H1 (cell line): ENCODE measurements around the gene WDR77. TPM values are rescaled to one million over a fixed set of nuclear protein-coding genes. Genes with fewer than 3 reads are reported as not detected.
A peak's percentile ranks its signal among the peaks of the same experiment; 100 is the strongest.

Experiments used
- CTCF ChIA-PET: fragments of 300-600 bp; sonication (Branson Sonifier 250); formaldehyde crosslinking; loops from one replicate; lab custom pipeline; 2021; ENCODE audit not compliant: partially characterized antibody; lab: Charles Lee
- POLR2A ChIA-PET: fragments of 300-600 bp; sonication (Branson Sonifier 250); formaldehyde crosslinking; loops from one replicate; lab custom pipeline; 2021; ENCODE audit warnings: inconsistent platforms; ENCODE audit not compliant: partially characterized antibody; lab: Charles Lee
- DNase-seq, 2 experiments: peaks; one replicate each; pipeline versions ENCODE4 v3.0.0 to v3.0.0-alpha.2; 2010 to 2022; ENCODE audit warnings: low spot score in 2 of 2, low read depth in 1 of 2, mixed read lengths in 1 of 2
- FAIRE-seq: peaks from 2 replicates; lab custom pipeline; 2011; peaks lifted over from hg19 to GRCh38; lab: Jason Lieb, UNC
- H2AFZ ChIP-seq: 2 replicates; pipeline ENCODE4 v1.8.1; 2012; ENCODE audit warnings: low read length, inconsistent platforms
- H2AK5ac ChIP-seq: 2 replicates; pipeline ENCODE4 v1.6.1; 2013; ENCODE audit warnings: low read depth, low read length
- H2BK120ac ChIP-seq: replicated peaks from 2 replicates; pipeline ENCODE3; 2013; ENCODE audit warnings: low read depth, low read length, inconsistent platforms
- H2BK12ac ChIP-seq: 2 replicates; pipeline ENCODE4 v1.6.1; 2013; ENCODE audit warnings: low read depth, low read length
- H2BK15ac ChIP-seq: 2 replicates; pipeline ENCODE4 v1.6.1; 2013; ENCODE audit warnings: low read length
- H2BK20ac ChIP-seq: 2 replicates; pipeline ENCODE4 v1.6.1; 2013; ENCODE audit warnings: low read length
- H2BK5ac ChIP-seq: 2 replicates; pipeline ENCODE4 v1.6.1; 2013; ENCODE audit warnings: low read depth, low read length
- H3K14ac ChIP-seq: 2 replicates; pipeline ENCODE4 v1.6.1; 2013; ENCODE audit warnings: inconsistent platforms; ENCODE audit not compliant: insufficient read length
- H3K18ac ChIP-seq: 2 replicates; pipeline ENCODE4 v1.6.1; 2013; ENCODE audit warnings: low read length; ENCODE audit errors: extremely low read depth
- H3K23ac ChIP-seq: 2 replicates; pipeline ENCODE4 v1.6.1; 2013; ENCODE audit warnings: inconsistent platforms; ENCODE audit not compliant: insufficient read length
- H3K23me2 ChIP-seq: 2 replicates; pipeline ENCODE4 v1.6.1; 2013; ENCODE audit warnings: low read depth, low read length
- H3K27ac ChIP-seq: 2 replicates; pipeline ENCODE4 v1.6.1; 2011; ENCODE audit warnings: low read depth, low read length, inconsistent platforms
- H3K27me3 ChIP-seq, 4 experiments: replicated peaks in 1 of 4; 1 replicate in 1 of 4; 2 replicates in 3 of 4; pipeline versions ENCODE4 v1.6.1 to v1.8.1; 2011 to 2013; ENCODE audit warnings: low read length in 3 of 4, mild to moderate bottlenecking in 3 of 4, inconsistent platforms in 2 of 4, mixed read lengths in 2 of 4, moderate library complexity in 1 of 4; ENCODE audit not compliant: control insufficient read depth in 3 of 4, insufficient read depth in 3 of 4; ENCODE audit errors: extremely low read depth in 1 of 4
- H3K36me3 ChIP-seq, 4 experiments: 2 replicates each; pipeline versions ENCODE4 v1.6.1 to v1.8.1; 2011 to 2013; ENCODE audit warnings: mild to moderate bottlenecking in 4 of 4, low read length in 3 of 4, moderate library complexity in 2 of 4, control low read depth in 1 of 4, inconsistent platforms in 1 of 4; ENCODE audit not compliant: insufficient read depth in 4 of 4, control insufficient read depth in 2 of 4
- H3K4ac ChIP-seq: replicated peaks from 2 replicates; pipeline ENCODE3; 2013; ENCODE audit warnings: low read length, low read depth, mixed read lengths, inconsistent platforms; ENCODE audit not compliant: insufficient read length
- H3K4me1 ChIP-seq, 4 experiments: replicated peaks in 1 of 4; 1 replicate in 1 of 4; 2 replicates in 3 of 4; pipeline versions ENCODE4 v1.6.1 to v1.8.1; 2011 to 2013; ENCODE audit warnings: low read length in 3 of 4, inconsistent platforms in 2 of 4, mixed read lengths in 1 of 4; ENCODE audit not compliant: insufficient read depth in 4 of 4, control insufficient read depth in 3 of 4
- H3K4me2 ChIP-seq, 2 experiments: 2 replicates each; pipeline versions ENCODE4 v1.6.1 to v1.8.1; 2011 to 2013; ENCODE audit warnings: low read depth in 2 of 2, low read length in 2 of 2, control low read depth in 1 of 2, inconsistent platforms in 1 of 2, mild to moderate bottlenecking in 1 of 2; ENCODE audit not compliant: insufficient read depth in 1 of 2
- H3K4me3 ChIP-seq, 4 experiments: fragments of 200-600, 300-600 bp in 1 of 4; sonication (generic), shearing (Covaris generic), sonication (Bioruptor Twin) in 1 of 4; 2 replicates each; pipeline versions ENCODE4 v1.5.1 to v1.8.1; 2011 to 2016; ENCODE audit warnings: low read length in 4 of 4, low read depth in 3 of 4, control low read depth in 2 of 4, inconsistent platforms in 2 of 4, mild to moderate bottlenecking in 2 of 4, mixed read lengths in 1 of 4, moderate library complexity in 1 of 4; ENCODE audit not compliant: insufficient read depth in 2 of 4; ENCODE audit errors: extremely low read depth in 1 of 4
- H3K56ac ChIP-seq: replicated peaks from 2 replicates; pipeline ENCODE3; 2013; ENCODE audit warnings: low read depth, mild to moderate bottlenecking, mixed read lengths, low read length, inconsistent platforms; ENCODE audit not compliant: insufficient read length
- H3K79me1 ChIP-seq: 2 replicates; pipeline ENCODE4 v1.6.1; 2013; ENCODE audit warnings: low read depth, low read length, control low read depth
- H3K79me2 ChIP-seq, 2 experiments: 2 replicates each; pipeline versions ENCODE4 v1.6.1 to v1.8.1; 2012 to 2013; ENCODE audit warnings: low read length in 2 of 2, mild to moderate bottlenecking in 2 of 2, inconsistent platforms in 1 of 2; ENCODE audit not compliant: insufficient read depth in 2 of 2, control insufficient read depth in 1 of 2
- H3K9ac ChIP-seq, 4 experiments: replicated peaks in 1 of 4; 1 replicate in 1 of 4; 2 replicates in 3 of 4; pipeline versions ENCODE4 v1.6.1 to v1.8.1; 2011 to 2013; ENCODE audit warnings: low read depth in 3 of 4, low read length in 3 of 4, control low read depth in 2 of 4, mild to moderate bottlenecking in 2 of 4, moderate library complexity in 2 of 4, inconsistent platforms in 1 of 4; ENCODE audit errors: extremely low read depth in 1 of 4
- H3K9me3 ChIP-seq, 2 experiments: 2 replicates each; pipeline versions ENCODE4 v1.6.1 to v1.8.1; 2012 to 2013; ENCODE audit warnings: mild to moderate bottlenecking in 2 of 2, moderate library complexity in 2 of 2, control low read depth in 1 of 2, inconsistent platforms in 1 of 2, low read depth in 1 of 2, low read length in 1 of 2, mixed read lengths in 1 of 2; ENCODE audit not compliant: insufficient read depth in 2 of 2
- H4K20me1 ChIP-seq, 2 experiments: replicated peaks in 1 of 2; 2 replicates each; pipeline versions ENCODE3 to v1.8.1; 2011 to 2013; ENCODE audit warnings: inconsistent platforms in 2 of 2, low read length in 2 of 2, mild to moderate bottlenecking in 1 of 2; ENCODE audit not compliant: insufficient read depth in 2 of 2, control insufficient read depth in 1 of 2
- H4K5ac ChIP-seq: 2 replicates; pipeline ENCODE4 v1.6.1; 2013; ENCODE audit warnings: low read length, low read depth, mixed read lengths, inconsistent platforms; ENCODE audit not compliant: insufficient read length
- H4K8ac ChIP-seq: 2 replicates; pipeline ENCODE4 v1.8.0; 2013; ENCODE audit warnings: mild to moderate bottlenecking, moderate library complexity, low read length, inconsistent platforms; ENCODE audit not compliant: insufficient read depth; ENCODE audit errors: extremely low read depth
- H4K91ac ChIP-seq: replicated peaks from 2 replicates; pipeline ENCODE3; 2013; ENCODE audit warnings: low read length, mixed read lengths, inconsistent platforms; ENCODE audit not compliant: insufficient read length
- CHD2 ChIP-seq: IDR thresholded peaks from 2 replicates; pipeline ENCODE4 v1.6.1; 2012; ENCODE audit warnings: low read length, improper control_type of control experiment
- CTCF ChIP-seq, 3 experiments: IDR thresholded peaks; 1 replicate in 2 of 3; 2 replicates in 1 of 3; pipeline versions ENCODE4 v1.5.1 to v1.6.1; 2011; ENCODE audit warnings: low read length in 3 of 3, mild to moderate bottlenecking in 3 of 3, inconsistent platforms in 2 of 3, low read depth in 1 of 3, moderate library complexity in 1 of 3; ENCODE audit not compliant: insufficient read depth in 1 of 3; ENCODE audit errors: control extremely low read depth in 1 of 3
- RAD21 ChIP-seq, 2 experiments: IDR thresholded peaks in 1 of 2; conservative IDR thresholded peaks in 1 of 2; 2 replicates each; pipeline ENCODE4 v1.6.1; 2011; ENCODE audit warnings: low read depth in 2 of 2, low read length in 2 of 2, improper control_type of control experiment in 1 of 2, inconsistent platforms in 1 of 2, mild to moderate bottlenecking in 1 of 2, moderate library complexity in 1 of 2
- RNF2 ChIP-seq: fragments of 200-900, 300-1000 bp; sonication (generic); IDR thresholded peaks from 2 replicates; pipeline ENCODE4 v1.7.1; 2016; ENCODE audit warnings: borderline replicate concordance, low read depth, mild to moderate bottlenecking, antibody characterized with exemption, low read length; ENCODE audit not compliant: poor library complexity, severe bottlenecking; ENCODE audit errors: missing control alignments
- SP1 ChIP-seq: IDR thresholded peaks from 2 replicates; pipeline ENCODE4 v1.6.1; 2011; ENCODE audit warnings: low read depth, low read length
- SP2 ChIP-seq: IDR thresholded peaks from 2 replicates; pipeline ENCODE4 v1.6.1; 2012; ENCODE audit warnings: mild to moderate bottlenecking, low read length, inconsistent platforms
- WGBS, 2 experiments: shearing (Covaris generic) in 1 of 2; methylation state at CpG; one replicate each; pipeline versions ENCODE4 v1.1.6 to v1.1.7; 2013 to 2015; ENCODE audit warnings: low lambda C conversion rate in 2 of 2, mixed read lengths in 2 of 2, inconsistent platforms in 1 of 2, low coverage in 1 of 2, missing lambda C conversion rate in 1 of 2; ENCODE audit not compliant: insufficient replicate concordance in 2 of 2, insufficient coverage in 1 of 2, insufficient read length in 1 of 2; ENCODE audit errors: extremely low coverage in 1 of 2, missing lambda C conversion rate in 1 of 2; 5-methylcytosine and 5-hydroxymethylcytosine counted together
- polyA plus RNA-seq, 7 experiments: library from polyadenylated mRNA; depleted of rRNA in 3 of 7; stranded (reverse) in 5 of 7; unstranded in 2 of 7; fragments of >200 nt in 5 of 7; fragments of 200-250 nt in 2 of 7; gene quantifications; 1 replicate in 5 of 7; 2 replicates in 1 of 7; 4 replicates in 1 of 7; pipeline versions ENCODE4 v1.2.1 to v1.2.3, GENCODE V29; 2011 to 2013; ENCODE audit warnings: missing spikeins in 2 of 7, mixed read lengths in 2 of 7
- total RNA-seq: library from RNA; stranded (reverse); fragmentation: NEBNext Ultra II Directional; extraction: Animal tissue kit (Norgen Biotek cat#: 25700); gene quantifications from 2 replicates; pipeline ENCODE4 v1.2.1, GENCODE V29; 2021
- TF ChIP-seq, protein P1 (sequence below): IDR thresholded peaks from 2 replicates; pipeline ENCODE4 v1.6.1; 2011; ENCODE audit warnings: low read length, improper control_type of control experiment

WDR77 gene
- total and polyA plus RNA-seq, 2 of the 8 experiments (the other 6 are each of a cell fraction or from before 2014, with no cell fraction given) = 66.0 to 156 TPM

DNA sequence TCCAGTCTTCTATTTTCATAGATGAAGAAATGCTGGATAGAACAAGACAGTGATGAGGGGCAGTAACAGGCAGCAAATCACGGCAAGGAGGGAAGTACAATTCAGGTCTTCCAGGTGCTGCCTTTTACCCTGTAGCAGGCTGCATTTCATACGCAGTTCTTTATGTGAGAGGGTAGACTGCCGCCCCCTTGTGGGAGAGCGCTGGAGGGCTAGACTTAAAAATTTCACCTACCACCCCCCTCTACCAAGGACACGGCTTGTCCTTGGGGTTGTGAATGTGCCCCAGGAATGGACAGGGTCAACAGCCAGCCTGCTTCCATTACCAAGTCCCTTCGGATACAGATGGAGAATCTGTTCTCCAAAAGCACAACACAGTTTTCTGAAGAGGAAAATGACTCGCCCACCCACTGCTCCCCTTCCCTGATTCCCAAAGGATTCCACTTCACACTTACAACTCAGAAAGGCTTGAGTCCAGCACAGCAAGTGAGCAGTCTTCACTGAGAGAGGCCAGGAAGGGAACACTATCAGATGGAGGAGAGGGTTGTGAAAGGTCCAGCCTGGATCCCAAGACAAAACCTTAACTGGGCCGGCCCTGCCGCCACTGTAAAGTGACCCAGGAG, 7.4 kb downstream of the WDR77 start:
- Histone ChIP-seq H4K5ac (no peak overlapping the region), H2AK5ac (no peak overlapping the region), H3K56ac (no peak overlapping the region), H3K79me2 (peaks cover 0 to 11% of the 10 kb centered on the region in 2 experiments; a peak in 2 of 4 replicates), H4K8ac (no peak overlapping the region), H3K14ac (no peak overlapping the region), H3K23me2 (no peaks in the 10 kb centered on the region), H3K4me1 (no peaks in the 10 kb centered on the region), H3K18ac (no peak overlapping the region), H4K91ac (no peak overlapping the region), H3K36me3 (peaks cover 41 to 83% (median 63%) of the 10 kb centered on the region in 4 experiments), H3K27me3 (no peaks in the 10 kb centered on the region), H2BK12ac (no peak overlapping the region), H2AFZ (no peak overlapping the region), H2BK5ac (no peak overlapping the region), H3K4ac (no peak overlapping the region), H4K20me1 (peaks cover 0 to 8% of the 10 kb centered on the region in 2 experiments), H2BK15ac (no peak overlapping the region), H3K4me3 (no peak overlapping the region), H3K23ac (no peak overlapping the region), H2BK20ac (no peak overlapping the region), H3K27ac (no peak overlapping the region), H3K9ac (no peak overlapping the region; a peak in 1 of 7 replicates), H2BK120ac (no peak overlapping the region), H3K4me2 (no peak overlapping the region), H3K79me1 (no peaks in the 10 kb centered on the region; the same call in 1 of the 2 replicates), H3K9me3 (no peaks in the 10 kb centered on the region)
- ChIA-PET POLR2A (interaction anchor here (0.9 kb wide), 1 partner anchor 22 kb away, joined by 3 read pairs; no protein-coding TSS in a partner anchor), CTCF (interaction anchor here (1.0 to 2.8 kb wide), 14 partner anchors 8 to 792 kb away, joined by 3 to 9 read pairs (median 4); no protein-coding TSS in a partner anchor)
- peak; percentile 31 to 78 for DNase-seq
- 73% methylated on average over 9 of the region's 9 CpGs; no CpG with 5 or more reads in 1 of the 2 experiments for WGBS, 2 experiments
- TF ChIP-seq SP2 = no peak
- peak; percentile 56 to 66 for TF ChIP-seq RAD21 (IDR thresholded peaks at IDR 0.05 in 1 of 2, conservative IDR thresholded peaks at IDR 0.05 in 1 of 2; ENCODE audit: low read depth in 2 of 2, low read length in 2 of 2)
- 0 out of 2 replicates have a peak, but pooled peaks have one; percentile 25 for TF ChIP-seq CHD2
- TF ChIP-seq, protein P1, sequence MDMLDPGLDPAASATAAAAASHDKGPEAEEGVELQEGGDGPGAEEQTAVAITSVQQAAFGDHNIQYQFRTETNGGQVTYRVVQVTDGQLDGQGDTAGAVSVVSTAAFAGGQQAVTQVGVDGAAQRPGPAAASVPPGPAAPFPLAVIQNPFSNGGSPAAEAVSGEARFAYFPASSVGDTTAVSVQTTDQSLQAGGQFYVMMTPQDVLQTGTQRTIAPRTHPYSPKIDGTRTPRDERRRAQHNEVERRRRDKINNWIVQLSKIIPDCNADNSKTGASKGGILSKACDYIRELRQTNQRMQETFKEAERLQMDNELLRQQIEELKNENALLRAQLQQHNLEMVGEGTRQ = no peak
- TF ChIP-seq RNF2 = no peak
- no peak for TF ChIP-seq SP1
- peak; percentile 67 to 81 (median 68) for TF ChIP-seq CTCF (IDR thresholded peaks at IDR 0.05; ENCODE audit: control extremely low read depth in 1 of 3, insufficient read depth in 1 of 3, low read depth in 1 of 3, low read length in 3 of 3)
- no peak for FAIRE-seq
